Gastrocnemius medialis (tissue), 4 donors: ENCODE results near the gene APOH.

Experiments used
- CTCF ChIP-seq, 5 experiments: fragments of 450-650 bp in 3 of 5; fragments of 200-600 bp in 2 of 5; sonication (generic) in 2 of 5; IDR thresholded peaks in 4 of 5; conservative IDR thresholded peaks in 1 of 5; 1 replicate in 4 of 5; 2 replicates in 1 of 5; pipeline ENCODE4 v1.5.1; 2016 to 2019; ENCODE audit warnings: antibody characterized with exemption in 5 of 5, mild to moderate bottlenecking in 3 of 5, moderate library complexity in 3 of 5
- POLR2A ChIP-seq, 2 donors: fragments of 450-650 bp; IDR thresholded peaks; one replicate each; pipeline ENCODE4 v1.6.1; 2017; ENCODE audit warnings: antibody characterized with exemption in 2 of 2, mild to moderate bottlenecking in 2 of 2, moderate library complexity in 2 of 2

DNA sequence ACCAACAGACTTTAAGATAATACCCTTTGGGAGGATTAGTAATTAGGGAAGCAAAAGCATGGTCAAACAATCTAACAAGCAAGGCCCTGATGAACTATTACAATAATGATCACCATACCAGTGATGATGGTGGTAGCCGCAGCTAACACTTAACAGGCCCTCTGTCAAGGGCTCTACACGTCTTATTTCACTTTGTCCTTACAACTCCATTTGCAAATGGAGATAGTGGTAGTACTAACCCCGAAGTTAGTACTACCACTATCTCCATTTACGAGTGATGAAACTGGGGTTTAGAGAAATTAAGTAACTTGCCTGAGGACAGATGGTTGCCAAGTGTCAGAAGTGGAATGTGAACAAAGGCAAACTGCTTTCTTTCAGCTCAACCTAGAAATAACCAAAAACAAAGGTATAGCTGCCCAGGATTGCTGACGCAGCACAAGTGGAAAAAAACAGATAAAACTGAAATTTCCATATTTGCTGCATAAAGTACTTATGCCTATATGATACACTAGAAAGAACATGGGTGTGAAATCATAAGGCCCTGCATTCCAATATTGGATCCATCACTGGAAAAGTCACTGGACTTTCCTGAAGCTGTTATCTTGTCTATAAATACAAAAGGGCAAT is 61.9 kb downstream of the APOH start:
- no peak for TF ChIP-seq CTCF (IDR thresholded peaks at IDR 0.05 in 4 of 5, conservative IDR thresholded peaks at IDR 0.05 in 1 of 5)
- no peak for TF ChIP-seq POLR2A (IDR thresholded peaks at IDR 0.05)
